OCI-M1 (cell line): ENCODE results near the gene CCDC154.
"Not testable (repeated sequence)": the region's sequence is repeated elsewhere in the genome, so short reads cannot be mapped to it uniquely, and the experiment has no call there.

Experiments used
- DNase-seq: peaks from one replicate; lab custom pipeline; 2025; lab: John Stamatoyannopoulos, UW

Gene CCDC154

GRCh38 chr16:1443980-1444729 lies at the start of gene CCDC154:
Gene CCDC154 (minus strand): TSS chr16:1444556. CDS start chr16:1444322, 234 bp downstream.
- no peak for DNase-seq

GRCh38 chr16:1493746-1494094 lies 49.4 kb upstream of the CCDC154 start:
- peak; percentile 51 for DNase-seq

DNA sequence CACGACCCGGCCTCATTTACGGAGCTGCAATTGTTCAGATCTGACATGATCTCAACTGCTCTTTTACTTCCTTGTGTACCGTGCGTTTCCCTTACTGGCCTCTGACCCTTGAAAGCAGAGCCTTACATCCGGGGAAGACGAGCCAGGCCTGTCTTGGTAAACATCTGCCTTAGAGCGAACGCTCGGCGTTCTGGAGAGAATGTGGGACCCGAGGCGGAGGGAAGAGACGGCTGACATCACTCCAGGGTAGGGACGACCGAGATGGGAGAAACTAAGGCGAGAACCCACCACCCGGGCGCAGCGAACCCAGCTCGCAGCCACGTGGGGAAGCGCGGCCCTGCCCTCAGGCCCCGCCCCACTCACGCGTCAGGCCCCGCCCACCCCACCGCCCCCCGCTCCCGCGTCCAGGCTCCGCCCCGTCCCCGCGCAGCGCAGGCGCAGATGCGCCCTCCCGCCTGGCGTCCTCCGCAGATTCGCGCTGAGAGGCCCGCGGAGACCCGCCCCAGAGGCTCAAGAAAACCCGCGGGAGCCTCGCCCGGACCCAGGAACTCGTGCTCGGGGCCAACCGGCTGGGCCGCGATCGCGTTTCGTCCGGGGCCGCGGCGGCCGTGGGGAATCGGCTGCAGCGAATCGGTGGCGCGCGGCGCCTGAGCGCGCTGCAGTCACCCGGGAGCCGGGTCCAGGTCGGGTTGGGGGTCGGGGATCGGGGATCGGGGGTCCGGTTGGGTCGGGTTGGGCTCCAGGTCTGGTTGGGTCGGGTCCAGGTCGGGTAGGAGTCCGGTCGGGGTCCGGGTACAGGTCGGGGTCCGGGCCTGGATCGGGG lies 48.8 kb upstream of the CCDC154 start, which contains the start of gene TELO2:
Gene TELO2, plus strand, starts transcription at position 438 of the 823 bp plus-strand sequence. CDS start 922 bp downstream, outside the sequence.
- DNase-seq: peak; percentile 86

- no peak for DNase-seq
Observed at GRCh38 chr16:1492082-1492922, 47.9 kb upstream of the CCDC154 start.

- DNase-seq: no peak
Observed at GRCh38 chr16:1491327-1491726, 47.0 kb upstream of the CCDC154 start.

DNA sequence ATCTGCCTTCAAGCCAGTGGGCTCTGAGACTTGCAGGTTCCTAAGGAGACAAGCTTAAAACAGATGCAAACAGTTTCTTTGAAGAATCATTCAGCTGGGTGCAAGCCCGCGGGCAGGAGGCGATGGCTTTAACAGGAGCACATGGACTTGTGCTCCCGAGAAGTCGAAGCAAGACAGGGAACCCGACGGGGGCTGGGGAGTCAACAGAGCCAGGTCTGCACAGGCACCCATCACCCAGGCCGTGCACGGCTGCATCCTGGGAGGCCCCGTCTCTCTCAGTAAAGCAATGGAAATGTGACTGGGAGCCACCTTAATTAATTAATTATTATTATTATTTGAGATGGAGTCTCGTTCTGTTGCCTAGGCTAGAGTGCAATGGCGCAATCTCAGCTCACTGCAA lies 44.7 kb upstream of the CCDC154 start:
- DNase-seq: no peak

DNA sequence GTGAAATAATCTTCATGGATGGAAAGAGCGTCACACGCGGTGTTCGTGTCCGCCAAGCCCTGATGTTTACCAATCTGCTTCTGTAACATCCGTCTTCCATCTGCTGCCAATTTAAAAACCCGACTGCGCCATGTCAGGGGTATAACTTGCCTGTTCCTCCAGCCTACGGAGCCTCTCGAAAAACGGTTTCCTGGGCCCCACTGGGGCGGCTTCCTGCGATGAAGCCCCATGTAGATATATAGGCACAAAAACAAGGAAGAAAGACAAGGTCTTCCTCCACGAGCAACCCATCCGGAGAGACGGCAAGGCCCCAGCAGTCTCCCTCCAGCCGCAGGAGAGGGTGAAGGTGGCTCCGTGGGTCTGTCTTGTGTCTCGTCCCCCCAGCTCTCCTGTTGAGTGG lies 44.3 kb upstream of the CCDC154 start, which contains the start of gene PTX4:
Gene PTX4, minus strand, starts transcription at position 326 of the 400 bp plus-strand sequence. Its CDS starts 35 bp downstream, at position 291.
- DNase-seq: no peak

DNA sequence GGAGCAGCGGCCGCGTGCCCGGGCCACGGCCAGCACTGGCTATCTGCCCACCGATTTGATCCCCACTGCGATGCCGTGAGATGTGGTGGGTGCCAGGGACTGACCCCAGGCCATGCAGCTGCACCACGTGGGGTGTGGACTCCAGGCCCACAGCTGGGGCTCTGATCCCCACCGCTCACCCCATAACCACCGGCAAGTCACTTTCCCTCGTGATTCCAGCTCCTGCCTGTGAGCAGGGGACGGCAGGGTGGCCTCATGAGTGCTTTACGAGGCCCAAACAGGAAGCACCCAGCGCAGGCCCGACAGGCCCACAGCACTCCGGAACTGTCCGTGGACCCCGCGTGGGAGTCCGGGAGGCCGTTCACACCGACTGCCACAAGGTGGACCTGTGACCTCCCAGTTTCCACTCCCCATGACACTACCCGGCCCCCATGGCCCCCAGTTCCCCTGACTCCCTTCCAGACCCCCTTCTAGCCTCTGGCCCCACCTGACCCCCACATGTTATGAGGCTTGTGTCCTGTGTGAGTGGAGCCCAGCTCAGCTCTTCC lies 43.8 kb upstream of the CCDC154 start:
- no peak for DNase-seq

DNA sequence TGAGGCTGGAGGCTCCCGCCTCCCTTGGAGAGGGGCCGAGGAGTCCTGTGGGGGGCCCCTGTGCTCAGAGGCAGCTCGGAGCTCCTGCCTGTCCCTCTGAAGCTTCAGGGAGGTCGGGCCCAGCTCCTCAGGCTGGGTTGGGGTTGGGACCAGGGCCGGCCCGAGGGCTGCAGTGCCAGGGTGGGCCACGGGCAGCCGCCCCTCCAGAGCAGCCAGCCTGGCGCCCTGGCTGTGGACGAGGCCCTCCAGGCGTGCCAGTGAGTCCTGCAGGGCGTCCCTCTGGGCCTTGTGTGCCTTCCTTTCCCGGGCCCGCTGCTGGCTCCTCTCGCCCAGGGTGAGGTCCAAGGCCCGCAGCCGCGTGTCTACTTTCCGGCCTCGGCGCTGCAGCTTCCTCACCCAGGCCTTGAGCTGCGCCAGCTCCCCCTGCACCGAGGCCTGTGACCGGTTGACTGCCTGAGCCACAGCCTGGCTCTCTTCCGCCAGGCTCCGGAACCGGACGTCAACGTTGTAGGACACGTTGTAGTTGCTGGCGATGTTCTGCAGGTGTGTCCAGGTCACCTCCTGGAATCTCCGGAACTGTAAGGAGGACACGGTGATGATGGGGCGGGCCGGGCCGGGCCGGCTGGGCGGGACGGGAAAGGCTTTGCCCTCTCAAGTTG lies 43.2 kb upstream of the CCDC154 start:
- DNase-seq: no peak

GRCh38 chr16:1486551-1487390 lies 42.4 kb upstream of the CCDC154 start:
- no peak for DNase-seq

DNA sequence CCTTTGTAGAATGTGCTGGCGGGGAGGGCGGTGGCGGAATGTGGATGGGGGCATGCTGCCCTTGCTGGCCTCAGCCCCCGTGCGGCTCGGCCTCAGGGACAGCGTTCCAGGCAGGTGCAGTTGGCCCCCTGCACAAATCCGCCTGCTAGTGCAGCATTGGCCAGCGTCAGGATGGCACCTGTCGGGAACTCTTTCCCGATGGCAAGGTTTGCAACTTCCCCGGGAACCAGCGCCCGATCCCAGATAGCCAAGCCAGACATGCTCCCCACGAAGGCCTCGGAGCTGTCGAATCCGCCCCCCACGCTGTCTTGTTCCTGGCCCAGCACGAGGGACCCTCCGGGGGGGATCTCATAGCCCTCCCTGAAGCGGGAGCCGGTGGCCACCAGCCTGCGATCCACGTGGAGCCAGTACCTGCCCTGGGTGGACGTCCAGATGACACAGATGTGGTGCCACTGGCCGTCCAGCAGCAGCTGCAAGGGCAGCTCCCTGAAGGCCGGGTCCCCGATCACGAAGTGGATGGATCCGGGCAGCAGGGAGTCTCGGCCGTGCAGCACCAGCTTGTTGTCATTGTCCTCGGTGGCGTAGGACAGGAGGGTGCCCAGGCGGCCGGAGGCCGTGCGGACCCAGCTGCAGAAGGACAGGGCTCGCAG lies 41.6 kb upstream of the CCDC154 start:
- DNase-seq: no peak

DNA sequence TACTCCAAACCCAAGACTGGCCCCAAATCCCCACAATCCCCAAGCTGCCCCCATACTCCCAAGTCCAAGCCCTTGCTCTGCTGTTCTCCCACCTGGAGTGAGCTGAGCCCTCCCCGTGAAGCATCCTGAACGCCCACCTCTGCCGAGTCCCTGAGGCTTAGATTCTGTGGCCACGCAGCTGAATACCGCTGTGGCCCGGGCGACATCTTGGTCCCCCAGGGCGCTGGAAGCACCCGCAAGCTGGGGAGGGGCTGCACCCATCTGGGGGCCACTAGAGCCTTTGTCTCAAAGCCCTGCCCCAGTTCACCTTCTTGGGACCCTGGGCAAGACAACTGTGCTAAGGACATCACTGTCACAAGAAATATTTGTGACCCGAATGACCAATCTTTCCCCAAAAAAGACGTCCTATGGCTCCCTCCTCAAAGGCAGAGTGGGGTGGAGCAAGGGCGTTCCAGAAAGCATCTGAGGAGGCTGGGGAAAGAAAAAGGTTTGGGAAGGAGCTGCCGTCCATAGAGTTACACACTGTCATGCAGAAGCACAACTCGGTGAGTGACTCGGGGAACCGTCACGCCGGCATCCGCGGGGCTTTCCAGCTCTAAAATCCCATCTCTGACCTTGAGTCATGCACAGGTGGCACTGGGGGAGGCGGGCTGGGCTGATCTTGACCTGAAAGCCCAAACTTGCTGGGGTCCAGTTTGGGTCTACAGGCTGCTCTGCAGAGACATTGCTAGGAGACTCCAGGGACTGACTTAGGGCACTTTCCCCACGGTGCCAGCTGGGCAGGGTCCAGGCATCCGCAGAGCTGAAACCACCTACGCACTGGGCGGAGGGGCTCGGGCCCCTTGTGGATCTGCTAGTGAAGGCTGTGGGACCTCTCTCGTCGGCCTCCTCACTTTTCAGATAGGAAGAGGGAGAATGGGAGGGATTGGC lies 37.8 kb upstream of the CCDC154 start:
- DNase-seq: no peak

DNA sequence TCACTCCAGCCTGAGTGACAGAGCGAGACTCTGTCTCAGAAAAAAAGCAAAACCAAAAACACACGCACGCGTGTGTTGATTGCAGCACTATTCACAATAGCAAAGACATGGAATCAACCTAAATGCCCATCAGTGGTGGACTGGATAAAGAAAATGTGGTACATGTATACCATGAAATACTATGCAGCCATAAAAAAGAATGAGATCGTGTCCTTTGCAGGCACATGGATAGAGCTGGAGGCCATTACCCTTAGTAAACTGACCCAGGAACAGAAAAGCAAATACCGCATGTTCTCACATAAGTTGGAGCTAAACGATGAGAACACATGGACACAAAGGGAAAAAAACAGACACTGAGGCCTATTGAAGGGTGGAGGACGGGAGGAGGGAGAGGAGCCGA lies 34.6 kb upstream of the CCDC154 start:
- not testable (repeated sequence) for DNase-seq

GRCh38 chr16:1477033-1477432 lies 32.7 kb upstream of the CCDC154 start:
- no peak for DNase-seq

DNA sequence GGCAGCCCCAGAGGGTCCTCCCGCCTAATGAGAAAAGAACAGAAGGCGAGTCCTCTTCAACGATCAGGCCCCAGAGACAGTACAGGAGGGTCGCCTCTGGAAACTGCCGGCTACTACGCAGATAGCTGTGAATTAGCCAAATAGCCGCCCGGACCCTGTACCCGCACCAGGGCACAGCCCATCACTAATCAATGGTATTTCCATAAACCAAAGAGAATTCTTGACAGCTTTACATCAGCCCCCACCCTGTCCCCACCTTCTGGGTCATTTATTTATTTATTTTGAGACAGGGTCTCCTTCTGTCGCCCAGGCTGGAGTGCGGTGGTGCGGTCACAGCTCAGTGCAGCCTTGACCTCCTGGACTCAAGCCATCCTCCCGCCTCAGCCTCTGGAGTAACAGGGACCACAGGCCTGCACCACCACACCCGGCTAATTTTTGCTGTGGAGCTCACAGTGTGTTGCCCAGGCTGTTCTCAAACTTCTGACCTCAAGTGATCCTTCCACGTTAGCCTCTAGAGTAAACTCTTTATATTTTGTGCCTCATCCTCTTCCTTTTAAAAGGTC lies 31.3 kb upstream of the CCDC154 start:
- no peak for DNase-seq

- DNase-seq: peak; percentile 89
Observed at GRCh38 chr16:1474796-1475551, 30.6 kb upstream of the CCDC154 start, which contains the start of gene CLCN7. Gene CLCN7 (minus strand): TSS chr16:1475028. CDS start chr16:1474974, 54 bp downstream.

GRCh38 chr16:1474082-1474795 lies 29.9 kb upstream of the CCDC154 start:
- peak; percentile 2 for DNase-seq
